Prostate gland (tissue), 2 donors: Measurements from ENCODE around the gene MIPOL1.

Experiments
- CTCF ChIP-seq, 4 experiments: fragments of 200-600 bp in 2 of 4; fragments of 450-650 bp in 2 of 4; sonication (generic) in 2 of 4; IDR thresholded peaks; 1 replicate in 3 of 4; 2 replicates in 1 of 4; pipeline ENCODE4 v1.5.1; 2016 to 2019; ENCODE audit warnings: antibody characterized with exemption in 4 of 4, mild to moderate bottlenecking in 2 of 4, moderate library complexity in 2 of 4
- POLR2AphosphoS5 ChIP-seq: sonication (generic); formaldehyde crosslinking; IDR thresholded peaks from one replicate; pipeline ENCODE4 v1.6.1; 2017; ENCODE audit warnings: antibody characterized with exemption

DNA sequence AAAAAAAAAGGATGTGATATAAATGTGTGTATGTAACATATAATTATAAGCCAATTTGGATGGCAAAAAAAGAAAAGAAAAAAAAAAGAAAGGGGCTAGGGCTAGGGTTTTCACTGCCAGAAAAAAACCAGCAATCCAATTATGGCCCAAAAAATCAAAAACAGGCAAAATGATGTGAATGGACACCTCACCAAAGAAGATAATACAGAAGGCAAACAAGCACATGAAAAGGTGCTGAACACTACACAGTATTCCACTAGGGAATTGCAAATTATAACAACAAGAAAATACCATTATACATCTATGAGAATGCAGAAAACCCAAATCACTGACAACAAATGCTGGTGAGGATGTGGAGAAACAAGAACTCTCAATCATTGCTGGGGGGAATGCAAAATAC, 12.1 kb upstream of the MIPOL1 start:
- TF ChIP-seq CTCF (IDR thresholded peaks at IDR 0.05): no peak
- no peak for TF ChIP-seq POLR2AphosphoS5
